HUDEP-2 (cell line): Measurements from ENCODE around the gene MFSD2B.
"Not testable (repeated sequence)": the region's sequence is repeated elsewhere in the genome, so short reads cannot be mapped to it uniquely, and the experiment has no call there.

Experiments used
- DNase-seq, 76 experiments: peaks; one replicate each; lab custom pipeline; 2025; ENCODE audit not compliant: unreplicated experiment in 76 of 76; lab: John Stamatoyannopoulos, UW

The MFSD2B gene

DNA sequence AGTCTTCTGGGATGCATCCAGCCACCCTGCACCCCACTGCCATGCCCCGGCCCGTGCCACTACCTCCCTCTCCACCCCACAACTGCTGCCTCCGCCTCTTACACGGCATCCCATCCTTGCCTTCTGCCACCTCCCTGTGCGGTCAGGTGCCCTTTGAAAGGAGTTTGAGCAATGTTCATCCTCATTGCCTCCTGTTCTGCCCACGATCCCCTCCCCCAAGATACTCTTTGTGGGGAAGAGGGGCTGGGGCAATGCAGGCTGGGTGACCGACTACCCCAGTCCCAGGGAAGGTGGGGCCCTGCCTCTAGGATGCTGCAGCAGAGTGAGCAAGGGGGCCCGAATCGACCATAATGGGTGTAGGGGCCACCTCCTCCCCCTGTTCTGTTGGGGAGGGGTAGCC, 8.4 kb downstream of the MFSD2B start:
- DNase-seq, result no peak

DNA sequence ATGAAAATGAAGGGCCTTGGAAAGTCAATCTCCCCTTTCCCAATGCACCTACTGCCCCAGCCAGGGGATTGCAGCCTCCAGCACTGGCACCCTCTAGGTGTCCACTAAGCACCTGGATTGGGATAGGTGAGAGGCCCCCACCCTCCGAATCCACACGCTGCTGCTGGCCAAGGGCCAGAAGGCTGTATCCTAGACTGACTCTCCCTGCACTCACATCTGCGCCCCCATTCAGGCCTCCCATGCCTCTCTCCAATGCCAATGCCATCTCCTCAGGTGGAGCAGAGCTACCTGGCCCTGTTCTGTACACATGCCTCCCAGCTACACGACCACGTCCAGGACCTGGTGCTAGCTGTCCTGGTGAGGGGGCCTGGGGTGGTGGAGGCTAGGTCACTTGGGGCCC, 9.8 kb downstream of the MFSD2B start:
- no peak for DNase-seq

DNA sequence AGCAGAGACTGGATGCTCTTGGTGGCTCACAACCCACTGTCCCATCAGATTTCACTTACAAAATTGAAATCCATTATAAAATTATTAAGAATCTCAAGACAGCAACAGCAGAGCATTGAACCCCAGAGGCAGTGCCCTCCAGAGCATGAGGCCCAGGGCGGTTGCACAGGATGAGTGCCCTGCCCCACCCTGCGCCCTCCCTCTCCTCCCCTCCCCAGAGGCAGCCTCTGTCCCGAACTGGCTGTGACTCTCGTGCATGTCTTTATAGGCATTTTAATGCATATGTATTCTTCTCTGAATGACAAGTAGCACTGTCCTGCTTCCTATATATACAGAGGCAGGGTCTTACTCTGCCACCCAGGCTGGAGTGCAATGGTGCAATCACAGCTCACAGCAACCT, 10.4 kb downstream of the MFSD2B start:
- DNase-seq, result peak in 47 of 76 experiments; percentile 3 to 68 (median 38)

- DNase-seq, result peak in 32 of 76 experiments; percentile 7 to 58 (median 32)
Measured at GRCh38 chr2:24021122-24021998, 11.5 kb downstream of the MFSD2B start.

GRCh38 chr2:24022324-24022974, 12.6 kb downstream of the MFSD2B start:
- DNase-seq, result no peak

DNA sequence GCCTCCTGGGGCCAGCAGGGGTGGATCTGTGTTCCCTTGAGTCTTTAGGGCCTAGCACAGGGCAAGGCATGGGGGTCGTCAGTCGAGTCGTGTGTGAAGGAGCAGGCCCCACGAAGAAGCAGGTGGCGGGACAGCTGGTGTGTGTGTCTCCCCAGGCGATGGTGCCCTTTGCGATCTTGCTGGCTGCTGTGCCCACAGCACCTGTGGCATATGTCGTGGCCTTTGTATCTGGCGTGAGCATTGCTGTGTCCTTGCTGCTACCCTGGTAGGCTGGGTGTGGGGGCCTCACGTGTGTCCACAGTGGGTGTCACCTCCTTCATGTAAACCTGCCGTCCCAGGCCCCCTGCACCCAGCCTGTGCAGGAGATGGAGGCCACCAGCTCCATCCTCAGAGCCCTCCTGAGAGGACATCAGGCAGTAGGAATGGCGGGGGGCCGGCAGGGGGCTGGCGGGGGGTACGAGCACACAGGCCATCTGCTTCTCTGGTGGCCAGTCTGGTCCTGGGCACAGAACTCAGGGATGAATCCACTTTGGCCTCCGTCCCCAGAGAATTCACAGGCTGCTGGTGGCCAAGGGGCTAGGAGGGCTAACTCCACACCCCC, 13.2 kb downstream of the MFSD2B start:
- no peak for DNase-seq

GRCh38 chr2:24024018-24024417, 14.1 kb downstream of the MFSD2B start:
- DNase-seq, result no peak

GRCh38 chr2:24024996-24025663, 15.2 kb downstream of the MFSD2B start:
- DNase-seq, result peak in 1 of 76 experiments; percentile 28

- DNase-seq, result peak in 1 of 76 experiments; percentile 23
Measured at GRCh38 chr2:24026233-24026632, 16.3 kb downstream of the MFSD2B start.

DNA sequence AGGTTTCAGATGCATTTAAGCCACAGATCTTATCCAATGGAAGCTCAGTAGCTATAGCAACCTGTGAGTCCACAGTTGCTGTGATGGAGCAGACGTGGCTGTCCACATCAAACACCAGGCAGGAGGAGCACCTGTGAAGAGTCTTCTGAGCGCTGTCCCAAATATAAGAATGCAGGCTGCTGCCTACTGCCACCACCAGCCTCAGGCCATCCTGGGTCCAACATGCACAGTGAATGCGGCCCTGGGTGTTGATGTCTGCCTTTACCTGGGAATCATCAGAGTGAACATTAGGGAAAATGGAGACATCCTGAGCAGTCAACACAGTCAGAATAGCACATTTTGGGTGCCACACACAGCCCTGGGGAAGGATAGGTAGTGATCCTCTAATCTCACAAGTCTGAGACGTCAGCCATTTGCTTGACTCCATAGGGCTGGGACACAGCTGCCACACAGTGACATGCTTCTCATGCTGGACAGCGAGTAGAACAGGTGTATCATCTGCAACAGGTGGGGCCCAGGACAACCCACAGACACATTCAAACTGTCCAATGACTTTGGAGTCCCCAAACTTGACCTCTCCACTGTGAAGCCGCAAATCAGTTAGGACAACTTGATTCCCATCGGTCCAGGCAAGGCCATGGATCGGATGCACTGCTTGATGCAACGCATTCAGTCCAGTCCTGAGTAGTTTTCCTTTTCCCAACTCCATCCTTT, 29.1 kb downstream of the MFSD2B start:
- no peak for DNase-seq

- DNase-seq, result no peak
Measured at GRCh38 chr2:24040511-24040910, 30.6 kb downstream of the MFSD2B start.

DNA sequence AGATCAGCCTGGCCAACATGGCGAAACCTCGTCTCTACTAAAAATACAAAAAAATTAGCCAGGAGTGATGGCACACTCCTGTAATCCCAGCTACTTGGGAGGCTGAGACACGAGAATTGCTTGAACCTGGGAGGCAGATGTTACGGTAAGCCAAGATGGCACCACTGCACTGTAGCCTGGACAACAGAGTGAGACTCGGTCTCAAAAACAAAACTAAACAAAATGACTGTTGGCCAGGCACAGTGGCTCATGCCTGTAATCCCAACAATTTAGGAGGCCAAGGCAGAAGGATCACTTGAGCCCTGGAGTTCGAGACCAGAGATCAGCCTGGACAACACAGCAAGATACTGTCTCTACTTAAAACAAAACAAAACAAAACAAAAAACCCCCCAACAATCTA, 33.2 kb downstream of the MFSD2B start:
- DNase-seq, result not testable (repeated sequence)

- no peak for DNase-seq
Measured at GRCh38 chr2:24045511-24046508, 35.9 kb downstream of the MFSD2B start.

- no peak for DNase-seq
Measured at GRCh38 chr2:24046599-24046929, 36.7 kb downstream of the MFSD2B start.

DNA sequence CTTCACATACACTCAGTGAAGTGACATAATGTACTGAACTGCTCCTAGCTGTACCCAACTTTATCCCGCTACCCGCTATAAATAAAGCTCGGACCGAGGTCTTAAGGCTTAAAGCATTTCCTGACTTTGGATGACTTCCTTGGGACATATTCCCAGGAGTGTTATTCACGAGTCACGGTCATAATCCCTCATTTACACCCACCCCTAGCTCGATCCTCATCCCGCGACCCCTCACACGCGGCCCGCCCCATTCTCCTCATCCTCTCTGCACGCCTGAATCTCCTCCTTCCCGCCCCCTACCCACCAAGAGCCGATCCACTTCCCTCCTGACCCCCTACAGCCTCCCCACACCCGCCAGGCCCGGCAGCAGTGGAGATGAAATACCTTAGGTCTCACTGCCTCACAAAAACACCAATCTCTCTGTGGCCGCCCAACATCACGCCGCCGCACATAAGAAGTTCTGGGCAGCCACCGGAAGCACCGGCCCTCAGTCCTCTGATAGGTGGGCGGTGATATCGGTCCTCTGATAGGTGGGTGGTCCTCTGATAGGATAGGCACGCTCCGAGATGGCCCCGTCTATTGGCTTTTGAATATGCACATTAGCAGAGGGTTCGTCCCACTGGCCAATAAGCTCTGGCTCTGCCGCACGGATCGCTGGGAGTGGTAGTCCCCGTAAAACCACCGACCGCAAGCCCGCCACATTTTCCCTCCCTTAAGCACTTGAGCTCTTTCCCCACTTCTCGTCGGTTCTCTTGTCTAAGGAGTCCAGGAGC, 37.2 kb downstream of the MFSD2B start, which contains the start of gene WDCP:
Gene WDCP, minus strand, starts transcription at position 462 of the 773 bp plus-strand sequence. CDS start 7,897 bp downstream, outside the sequence.
- peak in 75 of 76 experiments; percentile 57 to 97 (median 93) for DNase-seq

- no peak for DNase-seq
Measured at GRCh38 chr2:24047703-24048033, 37.8 kb downstream of the MFSD2B start.

- no peak for DNase-seq
Measured at GRCh38 chr2:24048769-24049484, 39.0 kb downstream of the MFSD2B start.

DNA sequence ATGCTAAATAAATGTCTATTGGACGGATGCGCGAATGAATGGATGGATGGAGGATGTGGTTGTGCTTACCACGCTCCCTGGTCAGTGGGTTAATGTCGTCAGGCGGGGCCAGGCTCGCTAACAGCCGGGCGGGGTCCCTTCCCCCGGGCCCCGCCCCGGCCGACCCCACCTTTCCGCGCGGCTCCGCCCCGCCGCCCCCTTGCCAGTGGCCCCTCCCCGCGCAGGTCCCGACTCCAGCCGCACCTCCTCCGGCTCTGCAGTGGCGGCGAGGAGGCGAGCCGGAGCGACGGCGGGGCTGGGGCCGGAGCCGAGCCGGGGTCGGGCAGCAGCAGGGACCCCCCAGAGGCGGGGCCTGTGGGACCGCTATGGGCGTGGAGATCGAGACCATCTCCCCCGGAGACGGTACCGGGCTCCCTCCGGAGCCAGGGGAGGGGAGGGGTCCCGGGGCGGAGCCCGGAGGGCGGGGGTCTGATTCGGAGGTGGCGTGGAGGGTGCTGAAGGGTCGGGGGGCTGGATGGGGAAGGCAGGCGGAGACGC, 39.7 kb downstream of the MFSD2B start, which contains the start of gene FKBP1B:
Gene FKBP1B, plus strand, starts transcription at position 257 of the 537 bp plus-strand sequence. Its CDS starts 109 bp downstream, at position 366.
- peak in 29 of 76 experiments; percentile 6 to 54 (median 29) for DNase-seq
